Coronary artery (tissue), 2 donors: Measurements from ENCODE around the gene SETD1B.

Experiments
- DNase-seq: peaks from one replicate; pipeline ENCODE4 v3.0.0-alpha.2; 2017; ENCODE audit warnings: low spot score
- H3K27ac ChIP-seq, 2 donors: fragments of 200-600 bp; sonication (generic); one replicate each; pipeline ENCODE4 v1.5.1; 2016 to 2019
- H3K4me3 ChIP-seq: fragments of 200-600 bp; sonication (generic); 2 replicates; pipeline ENCODE4 v1.5.1; 2016; ENCODE audit warnings: mild to moderate bottlenecking, moderate library complexity
- CTCF ChIP-seq: fragments of 200-600 bp; sonication (generic); IDR thresholded peaks from one replicate; pipeline ENCODE4 v1.5.1; 2019; ENCODE audit warnings: antibody characterized with exemption

Gene SETD1B

GRCh38 chr12:121805171-121806008 lies 1.6 kb downstream of the SETD1B start:
- Histone ChIP-seq H3K27ac (peak overlapping the region; percentile 100), H3K4me3 (peak overlapping the region; percentile 94)
- no peak for TF ChIP-seq CTCF
- no peak for DNase-seq

- Histone ChIP-seq H3K4me3 (peak overlapping the region; percentile 94), H3K27ac (peak overlapping the region; percentile 77 to 100)
- no peak for DNase-seq
- no peak for TF ChIP-seq CTCF
These were observed 2.3 kb downstream of the SETD1B start for GRCh38 chr12:121806009-121806545.

DNA sequence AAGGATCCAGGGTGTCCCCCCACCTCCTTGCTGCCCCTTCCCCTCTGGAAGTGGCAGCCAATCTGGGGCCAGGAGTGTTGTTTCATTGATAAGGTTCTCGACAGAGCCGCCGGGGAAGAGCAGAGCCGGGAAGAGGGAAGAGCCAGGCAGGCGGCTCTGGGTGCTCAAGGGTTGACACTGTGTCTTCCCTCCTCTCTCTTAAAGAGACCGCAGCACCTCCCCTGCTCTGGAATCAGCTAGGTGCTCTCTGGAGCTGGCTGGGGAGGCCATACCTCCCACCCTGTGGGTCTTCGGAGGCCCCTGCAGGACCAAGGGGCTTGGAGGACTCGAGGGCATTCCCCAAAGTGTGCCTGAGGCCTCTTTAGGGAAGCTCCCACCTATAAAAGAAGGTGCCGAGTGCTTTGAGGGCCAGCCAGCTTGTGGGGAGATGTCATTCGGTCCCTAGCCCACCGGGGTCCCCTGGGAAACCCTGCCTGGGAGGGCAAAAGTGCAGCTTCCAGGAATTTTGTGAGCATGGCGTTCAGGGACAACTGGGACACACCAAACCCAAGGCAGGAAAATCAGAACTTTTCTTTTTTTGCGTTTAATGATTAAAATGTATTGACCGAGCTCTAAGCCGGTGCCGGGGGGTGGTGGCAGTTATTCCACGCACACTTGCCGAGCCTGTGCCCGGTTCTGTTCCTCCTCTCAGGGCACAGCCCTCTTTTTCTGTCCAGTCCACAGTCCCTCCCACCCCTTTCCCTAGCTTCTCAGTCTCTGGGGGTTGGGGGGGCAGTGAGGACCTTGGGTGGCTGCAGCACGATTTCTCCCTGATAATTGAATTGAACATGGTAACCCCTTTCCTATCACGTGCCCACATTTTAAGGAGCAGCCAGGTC lies 3.0 kb downstream of the SETD1B start:
- no peak for DNase-seq
- no peak for TF ChIP-seq CTCF
- H3K27ac ChIP-seq, result peak overlapping the region; percentile 77 to 100
- H3K4me3 ChIP-seq, result peak overlapping the region; percentile 94

- no peak for TF ChIP-seq CTCF
- Histone ChIP-seq H3K4me3 (no peak overlapping the region), H3K27ac (no peak overlapping the region)
- DNase-seq, result no peak
These were observed 4.0 kb downstream of the SETD1B start for GRCh38 chr12:121807642-121808347.

- no peak for TF ChIP-seq CTCF
- no peak overlapping the region for H3K27ac ChIP-seq
- DNase-seq, result no peak
- H3K4me3 ChIP-seq, result no peak overlapping the region
These were observed 4.8 kb downstream of the SETD1B start for GRCh38 chr12:121808623-121809022.

GRCh38 chr12:121809712-121810116 lies 5.9 kb downstream of the SETD1B start:
- DNase-seq, result no peak
- H3K4me3 ChIP-seq, result no peak overlapping the region

More at GRCh38 chr12:121809712-121810116, 5.9 kb downstream of the SETD1B start:
- no peak overlapping the region for H3K27ac ChIP-seq
- TF ChIP-seq CTCF, result no peak
